K562 (cell line): ENCODE data around the gene PSME1. TPM values are rescaled to one million over a fixed set of nuclear protein-coding genes. Genes with fewer than 3 reads are reported as not detected.
A peak's percentile ranks its signal among the peaks of the same experiment; 100 is the strongest.

Source experiments
- ARID3A ChIP-seq: IDR thresholded peaks from 2 replicates; pipeline ENCODE4 v1.6.1; 2012; ENCODE audit warnings: low read depth, low read length, improper control_type of control experiment, borderline replicate concordance
- BRF1 ChIP-seq: IDR thresholded peaks from 3 replicates; pipeline ENCODE4 v1.6.1; 2011; ENCODE audit warnings: borderline replicate concordance, mild to moderate bottlenecking; ENCODE audit not compliant: insufficient read length; ENCODE audit errors: extremely low read depth
- CBFA2T2 ChIP-seq: fragments of 450-650 bp; conservative IDR thresholded peaks from 2 replicates; pipeline ENCODE4 v1.6.1; 2017; ENCODE audit warnings: mild to moderate bottlenecking
- HMGN3 ChIP-seq: IDR thresholded peaks from 2 replicates; pipeline ENCODE4 v1.6.1; 2011; ENCODE audit warnings: borderline replicate concordance, low read depth, mild to moderate bottlenecking, mixed read lengths, low read length; ENCODE audit not compliant: insufficient read length; ENCODE audit errors: extremely low read depth
- MEF2A ChIP-seq: IDR thresholded peaks from 2 replicates; pipeline ENCODE4 v1.6.1; 2011; ENCODE audit warnings: low read depth, mild to moderate bottlenecking, low read length, moderate library complexity; ENCODE audit not compliant: control insufficient read depth
- MYC ChIP-seq, 2 experiments: fragments of 250-450 bp in 1 of 2; sonication (Bioruptor Pico) in 1 of 2; IDR thresholded peaks; 2 replicates each; pipeline versions ENCODE4 v1.5.1 to v1.6.1; 2012 to 2021; ENCODE audit warnings: low read depth in 2 of 2, borderline replicate concordance in 1 of 2, improper control_type of control experiment in 1 of 2, low read length in 1 of 2, mild to moderate bottlenecking in 1 of 2, moderate library complexity in 1 of 2
- RERE ChIP-seq: sonication (generic); formaldehyde crosslinking; IDR thresholded peaks from 2 replicates; pipeline ENCODE4 v1.8.0; 2023; ENCODE audit warnings: missing genetic modification reagents, mild to moderate bottlenecking, borderline replicate concordance
- SFPQ ChIP-seq: fragments of 200-400 bp; formaldehyde crosslinking; IDR thresholded peaks from 2 replicates; pipeline ENCODE4 v1.6.1; 2017; ENCODE audit warnings: mild to moderate bottlenecking, low read depth, low read length, moderate library complexity
- SLC30A9 ChIP-seq: fragments of 250-450 bp; sonication (Bioruptor Pico); IDR thresholded peaks from 2 replicates; pipeline ENCODE4 v1.8.0; 2022; ENCODE audit warnings: mild to moderate bottlenecking, moderate library complexity
- SMARCA5 ChIP-seq: fragments of 450-650 bp; IDR thresholded peaks from 2 replicates; pipeline ENCODE4 v1.6.1; 2016
- SP2 ChIP-seq: IDR thresholded peaks from 2 replicates; pipeline ENCODE4 v1.6.1; 2011; ENCODE audit warnings: mild to moderate bottlenecking, low read depth, low read length, moderate library complexity; ENCODE audit not compliant: poor library complexity, severe bottlenecking; ENCODE audit errors: extremely low read depth
- SRF ChIP-seq, 2 experiments: fragments of 250-450, 450-650 bp in 1 of 2; sonication (Bioruptor Pico) in 1 of 2; sonication (generic) in 1 of 2; formaldehyde crosslinking; IDR thresholded peaks; 2 replicates each; pipeline versions ENCODE4 v1.5.0 to v1.5.1; 2020 to 2022; ENCODE audit warnings: mild to moderate bottlenecking in 1 of 2, missing genetic modification reagents in 1 of 2
- TCF7 ChIP-seq: sonication (generic); IDR thresholded peaks from 2 replicates; pipeline ENCODE4 v1.6.1; 2016; ENCODE audit warnings: antibody characterized with exemption, borderline replicate concordance
- ZBTB1 ChIP-seq: sonication (generic); formaldehyde crosslinking; IDR thresholded peaks from 2 replicates; pipeline ENCODE4 v1.8.1; 2023; ENCODE audit warnings: missing genetic modification reagents, low read depth, mild to moderate bottlenecking, borderline replicate concordance
- ZNF589 ChIP-seq: fragments of 200-800 bp; sonication (Bioruptor generic); IDR thresholded peaks from 2 replicates; pipeline ENCODE4 v1.6.1; 2016; ENCODE audit warnings: low read depth, missing genetic modification characterization, missing compliant biosample characterization
- ZNF830 ChIP-seq: fragments of 250-450 bp; sonication (Bioruptor Pico); IDR thresholded peaks from 2 replicates; pipeline ENCODE4 v1.5.0; 2021; ENCODE audit warnings: mild to moderate bottlenecking
- polyA plus RNA-seq, 8 experiments: library from polyadenylated mRNA; depleted of rRNA in 4 of 8; stranded (reverse) in 5 of 8; unstranded in 3 of 8; fragments of >200 nt; fragmentation: Nextera tagmentation in 2 of 8; fragmentation: Illumina TruSeq in 1 of 8; extraction: Ambion mirVana in 2 of 8; extraction: Trizol in 1 of 8; gene quantifications; 2 replicates each; pipeline versions ENCODE4 v1.2.1 to v1.2.3, GENCODE V29; 2011 to 2014; ENCODE audit warnings: inconsistent platforms in 1 of 8, missing spikeins in 1 of 8
- total RNA-seq, 7 experiments: library from RNA; depleted of rRNA in 6 of 7; stranded (reverse); fragments of >200 nt in 6 of 7; fragmentation: Illumina TruSeq in 2 of 7; extraction: Trizol in 2 of 7; gene quantifications; 2 replicates each; pipeline versions ENCODE4 v1.2.1 to v1.2.3, GENCODE V29; 2011 to 2021; ENCODE audit warnings: low replicate concordance in 1 of 7

Gene PSME1
- total and polyA plus RNA-seq, 9 of the 15 experiments (the other 6 are each of a cell fraction or from before 2014, with no cell fraction given), result 20.3 to 180 (median 67.5) TPM

GRCh38 chr14:24093901-24094840, 41.8 kb upstream of the PSME1 start, which contains the start of gene PCK2 (continued):
- TF ChIP-seq ZBTB1 (no peak; the same call in 1 of the 2 replicates), SLC30A9 (no peak), TCF7 (no peak), SP2 (no peak), ZNF830 (0 out of 2 replicates have a peak, but pooled peaks have one; percentile 33), SMARCA5 (peak; percentile 30; the same call in 1 of the 2 replicates), CBFA2T2 (no peak), HMGN3 (peak; percentile 71), SFPQ (no peak), ZNF589 (CRISPR knock-in tag) (no peak), MEF2A (no peak), BRF1 (no peak), RERE (CRISPR knock-in tag) (no peak), MYC (IDR thresholded peaks at IDR 0.05; ENCODE audit: low read depth, low read length) (peak; percentile 88), MYC (CRISPR knock-in tag; IDR thresholded peaks at IDR 0.05; ENCODE audit: borderline replicate concordance, low read depth) (peak; percentile 77; the same call in 1 of the 2 replicates), SRF (CRISPR knock-in tag; IDR thresholded peaks at IDR 0.05) (no peak; a peak in 1 of 4 replicates), ARID3A (no peak)
